H9 (cell line): Measurements from ENCODE around the gene SIGLEC7. TPM values are rescaled to one million over a fixed set of nuclear protein-coding genes. Genes with fewer than 3 reads are reported as not detected.

Experiments used
- DNase-seq: peaks from one replicate; pipeline ENCODE4 v3.0.0-alpha.2; 2017
- H2AFZ ChIP-seq: one replicate; pipeline ENCODE4 v1.6.1; 2013; ENCODE audit warnings: mild to moderate bottlenecking, low read length, control low read depth, moderate library complexity
- H2AK5ac ChIP-seq: 2 replicates; pipeline ENCODE4 v1.6.1; 2013; ENCODE audit warnings: low read length, control low read depth, mixed read lengths; ENCODE audit not compliant: insufficient read length
- H2BK120ac ChIP-seq: one replicate; pipeline ENCODE4 v1.6.1; 2013; ENCODE audit warnings: low read depth, mild to moderate bottlenecking, low read length, control low read depth, inconsistent platforms; ENCODE audit not compliant: poor library complexity, severe bottlenecking
- H2BK12ac ChIP-seq: 2 replicates; pipeline ENCODE4 v1.6.1; 2013; ENCODE audit warnings: low read length, control low read depth, mixed read lengths, low read depth; ENCODE audit not compliant: insufficient read length
- H2BK15ac ChIP-seq: 2 replicates; pipeline ENCODE4 v1.6.1; 2013; ENCODE audit warnings: low read depth, low read length, control low read depth
- H2BK20ac ChIP-seq: one replicate; pipeline ENCODE4 v1.6.1; 2013; ENCODE audit warnings: low read depth, mild to moderate bottlenecking, low read length, control low read depth, inconsistent platforms; ENCODE audit not compliant: poor library complexity, severe bottlenecking
- H2BK5ac ChIP-seq: 2 replicates; pipeline ENCODE4 v1.6.1; 2013; ENCODE audit warnings: low read length, control low read depth, mixed read lengths; ENCODE audit not compliant: insufficient read length
- H3K14ac ChIP-seq: 2 replicates; pipeline ENCODE4 v1.6.1; 2013; ENCODE audit warnings: low read length, control low read depth; ENCODE audit not compliant: insufficient read depth
- H3K18ac ChIP-seq: 2 replicates; pipeline ENCODE4 v1.6.1; 2013; ENCODE audit warnings: low read depth, mild to moderate bottlenecking, mixed read lengths, low read length, control low read depth; ENCODE audit not compliant: insufficient read length
- H3K23ac ChIP-seq: 2 replicates; pipeline ENCODE4 v1.6.1; 2013; ENCODE audit warnings: low read length, control low read depth, mixed read lengths, low read depth; ENCODE audit not compliant: insufficient read length
- H3K23me2 ChIP-seq: 2 replicates; pipeline ENCODE4 v1.6.1; 2013; ENCODE audit warnings: low read depth, mild to moderate bottlenecking, mixed read lengths, low read length, control low read depth; ENCODE audit not compliant: insufficient read length, poor library complexity, severe bottlenecking
- H3K27ac ChIP-seq: 2 replicates; pipeline ENCODE4 v1.5.1; 2013; ENCODE audit warnings: low read length, control low read depth, mixed read lengths, low read depth; ENCODE audit not compliant: insufficient read length
- H3K27me3 ChIP-seq: 2 replicates; pipeline ENCODE4 v1.6.1; 2013; ENCODE audit warnings: low read length, control low read depth, inconsistent platforms; ENCODE audit not compliant: insufficient read depth
- H3K4ac ChIP-seq: 2 replicates; pipeline ENCODE4 v1.6.1; 2013; ENCODE audit warnings: low read depth, mild to moderate bottlenecking, control low read depth, inconsistent platforms, low read length, moderate library complexity
- H3K4me1 ChIP-seq: 2 replicates; pipeline ENCODE4 v1.6.1; 2013; ENCODE audit warnings: low read length, control low read depth, inconsistent platforms; ENCODE audit not compliant: insufficient read depth
- H3K4me2 ChIP-seq: 2 replicates; pipeline ENCODE4 v1.6.1; 2013; ENCODE audit warnings: low read length, control low read depth, mixed read lengths; ENCODE audit not compliant: insufficient read length, insufficient read depth
- H3K56ac ChIP-seq: 2 replicates; pipeline ENCODE4 v1.6.1; 2013; ENCODE audit warnings: low read depth, mild to moderate bottlenecking, mixed read lengths, low read length, control low read depth; ENCODE audit not compliant: insufficient read length
- H3K79me1 ChIP-seq: 2 replicates; pipeline ENCODE4 v1.6.1; 2013; ENCODE audit warnings: low read depth, mild to moderate bottlenecking, moderate library complexity, low read length, control low read depth, inconsistent platforms; ENCODE audit not compliant: insufficient read depth, poor library complexity, severe bottlenecking
- H3K79me2 ChIP-seq: 2 replicates; pipeline ENCODE4 v1.6.1; 2013; ENCODE audit warnings: low read length, control low read depth, inconsistent platforms; ENCODE audit not compliant: insufficient read depth
- H3K9ac ChIP-seq: 2 replicates; pipeline ENCODE4 v1.6.1; 2013; ENCODE audit warnings: low read length, control low read depth, mixed read lengths; ENCODE audit not compliant: insufficient read length; ENCODE audit errors: extremely low read depth
- H3K9me3 ChIP-seq: one replicate; pipeline ENCODE4 v1.6.1; 2013; ENCODE audit warnings: low read depth, low read length, inconsistent platforms; ENCODE audit not compliant: control insufficient read depth
- H3T11ph ChIP-seq: one replicate; pipeline ENCODE4 v1.6.1; 2013; ENCODE audit warnings: mild to moderate bottlenecking, low read length, control low read depth, inconsistent platforms
- H4K20me1 ChIP-seq: one replicate; pipeline ENCODE4 v1.6.1; 2013; ENCODE audit not compliant: control insufficient read depth, insufficient read length, insufficient read depth
- H4K5ac ChIP-seq: 2 replicates; pipeline ENCODE4 v1.6.1; 2013; ENCODE audit warnings: low read depth, mild to moderate bottlenecking, mixed read lengths, low read length, control low read depth; ENCODE audit not compliant: insufficient read length
- H4K8ac ChIP-seq: replicated peaks from 2 replicates; pipeline ENCODE4 v1.6.1; 2013; ENCODE audit warnings: low read length, control low read depth, mixed read lengths, low read depth; ENCODE audit not compliant: insufficient read length
- H4K91ac ChIP-seq: 2 replicates; pipeline ENCODE4 v1.6.1; 2013; ENCODE audit warnings: low read depth, mild to moderate bottlenecking, moderate library complexity, mixed read lengths, low read length, control low read depth; ENCODE audit not compliant: insufficient read length
- H3K27ac Mint-ChIP-seq, 3 experiments: 2 replicates in 2 of 3; 3 replicates in 1 of 3; pipeline ENCODE4 v1.8.0; 2020 to 2021; ENCODE audit warnings: mixed read lengths in 3 of 3, mild to moderate bottlenecking in 1 of 3, moderate library complexity in 1 of 3
- H3K27me3 Mint-ChIP-seq: 2 replicates; pipeline ENCODE4 v1.8.0; 2021; ENCODE audit warnings: low read depth, mild to moderate bottlenecking, moderate library complexity, mixed read lengths
- H3K36me3 Mint-ChIP-seq, 3 experiments: 2 replicates in 2 of 3; 3 replicates in 1 of 3; pipeline ENCODE4 v1.8.0; 2020 to 2021; ENCODE audit warnings: low read depth in 3 of 3, mixed read lengths in 3 of 3; ENCODE audit not compliant: insufficient read depth in 1 of 3
- H3K4me1 Mint-ChIP-seq, 2 experiments: 2 replicates each; pipeline ENCODE4 v1.8.0; 2020; ENCODE audit warnings: mixed read lengths in 2 of 2
- H3K4me3 Mint-ChIP-seq, 2 experiments: 2 replicates in 1 of 2; 3 replicates in 1 of 2; pipeline ENCODE4 v1.8.0; 2020 to 2021; ENCODE audit warnings: mild to moderate bottlenecking in 2 of 2, mixed read lengths in 2 of 2, moderate library complexity in 1 of 2
- H3K9me3 Mint-ChIP-seq, 2 experiments: 2 replicates in 1 of 2; 3 replicates in 1 of 2; pipeline ENCODE4 v1.8.0; 2020; ENCODE audit warnings: mild to moderate bottlenecking in 2 of 2, mixed read lengths in 2 of 2, moderate library complexity in 1 of 2
- CTCF ChIP-seq: fragments of 200-600 bp; sonication (generic); conservative IDR thresholded peaks from 3 replicates; pipeline ENCODE4 v1.8.0; 2021; ENCODE audit warnings: antibody characterized with exemption, mild to moderate bottlenecking
- WGBS: extraction: QIAGEN DNeasy Blood & Tissue Kit; methylation state at CpG from one replicate; pipeline ENCODE4 v1.1.7; 2013; ENCODE audit warnings: missing lambda C conversion rate, low lambda C conversion rate, mixed read lengths; ENCODE audit not compliant: insufficient read length; ENCODE audit errors: extremely low coverage; 5-methylcytosine and 5-hydroxymethylcytosine counted together
- total RNA-seq: library from RNA; stranded (reverse); gene quantifications from 2 replicates; pipeline ENCODE4 v1.2.1, GENCODE V29; 2021

SIGLEC7 gene
- total RNA-seq, 1 experiment from 2014 or later, result not detected

GRCh38 chr19:51135004-51135403, 7.1 kb upstream of the SIGLEC7 start:
- Mint-ChIP-seq H3K9me3 (no peaks in the 10 kb centered on the region), H3K36me3 (peaks cover 0 to 1% (median 0%) of the 10 kb centered on the region in 3 experiments; a peak in 1 of 7 replicates), H3K27me3 (peaks cover 28% of the 10 kb centered on the region), H3K27ac (no peak overlapping the region), H3K4me3 (no peak overlapping the region), H3K4me1 (peaks cover 13 to 16% of the 10 kb centered on the region in 2 experiments)
- DNase-seq, result no peak
- Histone ChIP-seq H2AK5ac (no peak overlapping the region), H2BK12ac (no peak overlapping the region), H3K27ac (no peak overlapping the region), H2AFZ (no peak overlapping the region), H3K23ac (no peak overlapping the region), H3K4me1 (no peaks in the 10 kb centered on the region), H3K23me2 (no peaks in the 10 kb centered on the region), H3T11ph (no peak overlapping the region), H2BK5ac (no peak overlapping the region), H2BK15ac (no peak overlapping the region), H3K79me1 (no peaks in the 10 kb centered on the region), H2BK20ac (no peak overlapping the region), H4K91ac (no peak overlapping the region), H3K4ac (no peak overlapping the region), H3K56ac (no peak overlapping the region), H4K20me1 (no peaks in the 10 kb centered on the region), H3K4me2 (no peak overlapping the region), H3K18ac (no peak overlapping the region), H3K9ac (no peak overlapping the region), H3K27me3 (no peaks in the 10 kb centered on the region), H3K14ac (no peak overlapping the region), H3K79me2 (no peaks in the 10 kb centered on the region), H4K8ac (no peak overlapping the region), H3K9me3 (no peaks in the 10 kb centered on the region), H2BK120ac (no peak overlapping the region), H4K5ac (no peak overlapping the region)
- no peak for TF ChIP-seq CTCF
- WGBS, result no CpG with 5 or more reads among the region's 5 CpGs
